ENCODE data around the gene GNG4.

GRCh38 chr1:235632506-235633401 is 16.8 kb downstream of the GNG4 start:
- TF ChIP-seq, protein P1, sequence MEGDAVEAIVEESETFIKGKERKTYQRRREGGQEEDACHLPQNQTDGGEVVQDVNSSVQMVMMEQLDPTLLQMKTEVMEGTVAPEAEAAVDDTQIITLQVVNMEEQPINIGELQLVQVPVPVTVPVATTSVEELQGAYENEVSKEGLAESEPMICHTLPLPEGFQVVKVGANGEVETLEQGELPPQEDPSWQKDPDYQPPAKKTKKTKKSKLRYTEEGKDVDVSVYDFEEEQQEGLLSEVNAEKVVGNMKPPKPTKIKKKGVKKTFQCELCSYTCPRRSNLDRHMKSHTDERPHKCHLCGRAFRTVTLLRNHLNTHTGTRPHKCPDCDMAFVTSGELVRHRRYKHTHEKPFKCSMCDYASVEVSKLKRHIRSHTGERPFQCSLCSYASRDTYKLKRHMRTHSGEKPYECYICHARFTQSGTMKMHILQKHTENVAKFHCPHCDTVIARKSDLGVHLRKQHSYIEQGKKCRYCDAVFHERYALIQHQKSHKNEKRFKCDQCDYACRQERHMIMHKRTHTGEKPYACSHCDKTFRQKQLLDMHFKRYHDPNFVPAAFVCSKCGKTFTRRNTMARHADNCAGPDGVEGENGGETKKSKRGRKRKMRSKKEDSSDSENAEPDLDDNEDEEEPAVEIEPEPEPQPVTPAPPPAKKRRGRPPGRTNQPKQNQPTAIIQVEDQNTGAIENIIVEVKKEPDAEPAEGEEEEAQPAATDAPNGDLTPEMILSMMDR (IDR thresholded peaks at IDR 0.05), result no peak
- no peak for TF ChIP-seq POLR2A (IDR thresholded peaks at IDR 0.05)

Measured in adrenal gland (tissue), 5 donors.